SK-N-SH (cell line): ENCODE measurements around the gene MLLT10. TPM values are rescaled to one million over a fixed set of nuclear protein-coding genes. Genes with fewer than 3 reads are reported as not detected.

Source experiments
- CTCF ChIA-PET: fragments of 300-600, 350-600 bp; formaldehyde crosslinking; extraction: SDS; loops from one replicate; lab custom pipeline; 2021; lab: Yijun Ruan, JAX
- POLR2A ChIA-PET: fragments of 350-600 bp; sonication (Branson Sonifier 250); formaldehyde crosslinking; extraction: SDS; loops from one replicate; lab custom pipeline; 2020; ENCODE audit warnings: antibody characterized with exemption, inconsistent platforms; lab: Yijun Ruan, JAX
- DNase-seq: peaks from one replicate; pipeline ENCODE4 v3.0.0; 2012
- H2AFZ ChIP-seq: fragments of 200-600 bp; sonication (generic); 2 replicates; pipeline ENCODE4 v1.8.1; 2016; ENCODE audit warnings: antibody characterized with exemption, mild to moderate bottlenecking, low read depth
- H3F3A ChIP-seq: fragments of 200-600 bp; sonication (generic); replicated peaks from 2 replicates; pipeline ENCODE3; 2016; ENCODE audit warnings: antibody characterized with exemption, mild to moderate bottlenecking; ENCODE audit not compliant: insufficient read depth
- H3K27ac ChIP-seq, 2 experiments: fragments of 200-500 bp in 1 of 2; fragments of 200-600 bp in 1 of 2; sonication (Bioruptor generic) in 1 of 2; sonication (generic), shearing (Covaris generic) in 1 of 2; 2 replicates each; pipeline versions ENCODE4 v1.5.1 to v1.6.1; 2014 to 2016; ENCODE audit warnings: low read depth in 2 of 2, inconsistent platforms in 1 of 2, low read length in 1 of 2, mild to moderate bottlenecking in 1 of 2, mixed read lengths in 1 of 2
- H3K27me3 ChIP-seq: fragments of 200-600 bp; sonication (generic), shearing (Covaris generic); 2 replicates; pipeline ENCODE4 v1.6.1; 2016; ENCODE audit warnings: mixed run types; ENCODE audit not compliant: insufficient read depth
- H3K36me3 ChIP-seq, 2 experiments: fragments of 200-500 bp in 1 of 2; fragments of 200-600 bp in 1 of 2; sonication (Bioruptor generic) in 1 of 2; sonication (generic) in 1 of 2; replicated peaks in 1 of 2; 2 replicates each; pipeline versions ENCODE3 to v1.5.1; 2014 to 2016; ENCODE audit warnings: low read length in 1 of 2, mild to moderate bottlenecking in 1 of 2; ENCODE audit not compliant: insufficient read depth in 2 of 2, control insufficient read depth in 1 of 2
- H3K4me1 ChIP-seq, 2 experiments: fragments of 200-500 bp in 1 of 2; fragments of 200-600 bp in 1 of 2; sonication (Bioruptor generic) in 1 of 2; sonication (generic), shearing (Covaris generic) in 1 of 2; 2 replicates each; pipeline versions ENCODE4 v1.5.1 to v1.6.1; 2014 to 2016; ENCODE audit warnings: low read depth in 1 of 2, low read length in 1 of 2, mixed run types in 1 of 2; ENCODE audit not compliant: insufficient read depth in 2 of 2, control insufficient read depth in 1 of 2
- H3K4me2 ChIP-seq: fragments of 200-600 bp; sonication (generic), shearing (Covaris generic); 2 replicates; pipeline ENCODE4 v1.6.1; 2017; ENCODE audit warnings: mixed run types
- H3K4me3 ChIP-seq, 2 experiments: fragments of 200-500 bp in 1 of 2; fragments of 200-600 bp in 1 of 2; sonication (Bioruptor generic) in 1 of 2; sonication (generic), shearing (Covaris generic) in 1 of 2; 2 replicates each; pipeline versions ENCODE4 v1.5.1 to v1.8.1; 2014 to 2016; ENCODE audit warnings: low read depth in 2 of 2, inconsistent platforms in 1 of 2, low read length in 1 of 2, mild to moderate bottlenecking in 1 of 2, mixed read lengths in 1 of 2, moderate library complexity in 1 of 2
- H3K79me2 ChIP-seq: fragments of 200-600 bp; sonication (generic); 2 replicates; pipeline ENCODE4 v1.8.1; 2017; ENCODE audit warnings: mild to moderate bottlenecking; ENCODE audit not compliant: insufficient read depth
- H3K9ac ChIP-seq: fragments of 200-600 bp; sonication (generic); 2 replicates; pipeline ENCODE4 v1.6.1; 2017; ENCODE audit warnings: mixed run types
- H3K9me2 ChIP-seq: fragments of 200-600 bp; sonication (generic); 2 replicates; pipeline ENCODE4 v1.6.1; 2017; ENCODE audit warnings: mixed run types
- H3K9me3 ChIP-seq: fragments of 200-600 bp; sonication (generic); 2 replicates; pipeline ENCODE4 v1.6.1; 2017; ENCODE audit warnings: mixed run types, mild to moderate bottlenecking, moderate library complexity
- H4K20me1 ChIP-seq: fragments of 200-600 bp; sonication (generic); 2 replicates; pipeline ENCODE4 v1.6.1; 2017; ENCODE audit warnings: mild to moderate bottlenecking, mixed run types; ENCODE audit not compliant: insufficient read depth
- ELF1 ChIP-seq: IDR thresholded peaks from 2 replicates; pipeline ENCODE4 v1.4.0; 2012
- EP300 ChIP-seq, 2 experiments: IDR thresholded peaks; 2 replicates each; pipeline versions ENCODE4 v1.4.0 to v1.6.1; 2012; ENCODE audit warnings: borderline replicate concordance in 1 of 2, low read depth in 1 of 2, low read length in 1 of 2
- FOSL2 ChIP-seq: IDR thresholded peaks from 2 replicates; pipeline ENCODE4 v1.4.0; 2012; ENCODE audit warnings: low read depth, mild to moderate bottlenecking, moderate library complexity, borderline replicate concordance
- GATA2 ChIP-seq: sonication (generic); formaldehyde crosslinking; IDR thresholded peaks from 2 replicates; pipeline ENCODE4 v1.5.0; 2020; ENCODE audit warnings: mild to moderate bottlenecking, missing genetic modification reagents
- JUND ChIP-seq: IDR thresholded peaks from 2 replicates; pipeline ENCODE4 v1.4.0; 2012
- NFIC ChIP-seq: IDR thresholded peaks from 2 replicates; pipeline ENCODE4 v1.4.0; 2012; ENCODE audit warnings: borderline replicate concordance
- NRF1 ChIP-seq: IDR thresholded peaks from 2 replicates; pipeline ENCODE4 v1.6.1; 2012; ENCODE audit warnings: low read depth, mild to moderate bottlenecking, low read length
- POLR2AphosphoS5 ChIP-seq: IDR thresholded peaks from 2 replicates; pipeline ENCODE4 v1.6.1; 2012; ENCODE audit warnings: low read depth, low read length
- REST ChIP-seq: IDR thresholded peaks from 2 replicates; pipeline ENCODE4 v1.6.1; 2012; ENCODE audit warnings: mild to moderate bottlenecking, low read depth, low read length, moderate library complexity
- RXRA ChIP-seq: IDR thresholded peaks from 2 replicates; pipeline ENCODE4 v1.4.0; 2012; ENCODE audit warnings: low read depth, mild to moderate bottlenecking, borderline replicate concordance
- TAF1 ChIP-seq: IDR thresholded peaks from 2 replicates; pipeline ENCODE4 v1.6.1; 2012; ENCODE audit warnings: low read depth, mild to moderate bottlenecking, low read length, moderate library complexity, borderline replicate concordance
- TCF12 ChIP-seq: IDR thresholded peaks from 2 replicates; pipeline ENCODE4 v1.4.0; 2012
- USF1 ChIP-seq: IDR thresholded peaks from 2 replicates; pipeline ENCODE4 v1.4.0; 2012; ENCODE audit warnings: low read depth, borderline replicate concordance
- YY1 ChIP-seq: IDR thresholded peaks from 2 replicates; pipeline ENCODE4 v1.4.0; 2012; ENCODE audit warnings: low read depth, mild to moderate bottlenecking
- ZBTB33 ChIP-seq: IDR thresholded peaks from 2 replicates; pipeline ENCODE4 v1.4.0; 2012; ENCODE audit warnings: low read depth, borderline replicate concordance
- WGBS: methylation state at CpG from one replicate; pipeline ENCODE4 v1.1.6; 2017; ENCODE audit warnings: low lambda C conversion rate; 5-methylcytosine and 5-hydroxymethylcytosine counted together
- polyA plus RNA-seq, 3 experiments: library from polyadenylated mRNA; depleted of rRNA; stranded (reverse); fragments of >200 nt; gene quantifications; 2 replicates each; pipeline ENCODE4 v1.2.3, GENCODE V29; 2012
- TF ChIP-seq, protein P1 (sequence below): IDR thresholded peaks from 2 replicates; pipeline ENCODE4; 2012
- TF ChIP-seq, protein P2 (sequence below): fragments of 200-600 bp; sonication (generic); IDR thresholded peaks from 2 replicates; pipeline ENCODE4 v1.6.1; 2017; ENCODE audit warnings: antibody characterized with exemption, mild to moderate bottlenecking, moderate library complexity

Gene MLLT10
- polyA plus RNA-seq, 1 of the 3 experiments (the other 2 are of a cell fraction) = 26.0 TPM

GRCh38 chr10:21707498-21707897 is 173.5 kb downstream of the MLLT10 start:
- 95% methylated on average over 3 of the region's 3 CpGs for WGBS
- POLR2A ChIA-PET = no interaction called here
- no peak overlapping the region for H2AFZ ChIP-seq

More at GRCh38 chr10:21707498-21707897, 173.5 kb downstream of the MLLT10 start:
- Histone ChIP-seq H3K79me2 (peaks cover 75% of the 10 kb centered on the region), H3K9me2 (no peaks in the 10 kb centered on the region), H3K4me3 (no peak overlapping the region), H3K36me3 (peaks cover 2 to 4% of the 10 kb centered on the region in 2 experiments)
- CTCF ChIA-PET = interaction anchor here (0.8 to 1.2 kb wide), 2 partner anchors 33 to 175 kb away, joined by 3 read pairs; no protein-coding TSS in a partner anchor
- no peak for TF ChIP-seq USF1
- no peak for TF ChIP-seq NRF1
- TF ChIP-seq, protein P1, sequence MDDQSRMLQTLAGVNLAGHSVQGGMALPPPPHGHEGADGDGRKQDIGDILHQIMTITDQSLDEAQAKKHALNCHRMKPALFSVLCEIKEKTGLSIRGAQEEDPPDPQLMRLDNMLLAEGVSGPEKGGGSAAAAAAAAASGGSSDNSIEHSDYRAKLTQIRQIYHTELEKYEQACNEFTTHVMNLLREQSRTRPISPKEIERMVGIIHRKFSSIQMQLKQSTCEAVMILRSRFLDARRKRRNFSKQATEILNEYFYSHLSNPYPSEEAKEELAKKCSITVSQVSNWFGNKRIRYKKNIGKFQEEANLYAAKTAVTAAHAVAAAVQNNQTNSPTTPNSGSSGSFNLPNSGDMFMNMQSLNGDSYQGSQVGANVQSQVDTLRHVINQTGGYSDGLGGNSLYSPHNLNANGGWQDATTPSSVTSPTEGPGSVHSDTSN = no peak
- TF ChIP-seq TAF1 = no peak
- TF ChIP-seq EP300 (IDR thresholded peaks at IDR 0.05; ENCODE audit: borderline replicate concordance in 1 of 2, low read depth in 1 of 2, low read length in 1 of 2) = no peak
- no peak for TF ChIP-seq FOSL2
- TF ChIP-seq ELF1 = no peak
- no peak for TF ChIP-seq JUND
- TF ChIP-seq YY1 = no peak
- no peak for TF ChIP-seq GATA2
- TF ChIP-seq ZBTB33 = no peak
- no peak for TF ChIP-seq NFIC
- TF ChIP-seq RXRA = no peak
- TF ChIP-seq, protein P2, sequence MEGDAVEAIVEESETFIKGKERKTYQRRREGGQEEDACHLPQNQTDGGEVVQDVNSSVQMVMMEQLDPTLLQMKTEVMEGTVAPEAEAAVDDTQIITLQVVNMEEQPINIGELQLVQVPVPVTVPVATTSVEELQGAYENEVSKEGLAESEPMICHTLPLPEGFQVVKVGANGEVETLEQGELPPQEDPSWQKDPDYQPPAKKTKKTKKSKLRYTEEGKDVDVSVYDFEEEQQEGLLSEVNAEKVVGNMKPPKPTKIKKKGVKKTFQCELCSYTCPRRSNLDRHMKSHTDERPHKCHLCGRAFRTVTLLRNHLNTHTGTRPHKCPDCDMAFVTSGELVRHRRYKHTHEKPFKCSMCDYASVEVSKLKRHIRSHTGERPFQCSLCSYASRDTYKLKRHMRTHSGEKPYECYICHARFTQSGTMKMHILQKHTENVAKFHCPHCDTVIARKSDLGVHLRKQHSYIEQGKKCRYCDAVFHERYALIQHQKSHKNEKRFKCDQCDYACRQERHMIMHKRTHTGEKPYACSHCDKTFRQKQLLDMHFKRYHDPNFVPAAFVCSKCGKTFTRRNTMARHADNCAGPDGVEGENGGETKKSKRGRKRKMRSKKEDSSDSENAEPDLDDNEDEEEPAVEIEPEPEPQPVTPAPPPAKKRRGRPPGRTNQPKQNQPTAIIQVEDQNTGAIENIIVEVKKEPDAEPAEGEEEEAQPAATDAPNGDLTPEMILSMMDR = no peak
- TF ChIP-seq TCF12 = no peak
- TF ChIP-seq POLR2AphosphoS5 = no peak
- no peak for TF ChIP-seq REST
- TF ChIP-seq, all 33 proteins: peak for 0
- Histone ChIP-seq H3K4me2 (no peak overlapping the region), H3F3A (no peaks in the 10 kb centered on the region), H3K9ac (no peak overlapping the region), H3K4me1 (peaks cover 0 to 9% of the 10 kb centered on the region in 2 experiments; a peak in 1 of 4 replicates), H4K20me1 (peaks cover 23% of the 10 kb centered on the region), H3K9me3 (no peaks in the 10 kb centered on the region), H3K27ac (no peak overlapping the region), H3K27me3 (no peaks in the 10 kb centered on the region)
- no peak for DNase-seq
